ENCODE measurements around the gene COL16A1.

DNA sequence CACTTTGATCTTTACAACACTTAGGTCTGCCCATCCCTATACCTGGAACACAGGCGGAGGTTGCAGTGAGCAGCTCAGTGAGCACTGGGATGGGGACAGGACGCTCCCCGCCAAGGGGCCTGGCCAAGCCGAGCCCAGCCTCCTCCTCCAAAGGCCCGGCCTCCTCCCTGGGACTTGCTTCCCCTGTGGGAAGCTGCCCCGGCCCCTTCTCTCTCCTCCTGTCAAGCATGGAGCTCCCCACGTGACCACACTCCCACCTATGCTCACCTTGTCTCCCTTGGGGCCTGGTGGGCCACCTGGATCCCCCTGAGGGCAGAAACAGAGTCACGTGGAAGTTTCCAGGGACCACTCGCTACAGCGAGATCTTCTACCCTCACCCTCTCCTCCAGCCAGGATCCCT, 12.9 kb downstream of the COL16A1 start:
- TF ChIP-seq, protein P1, sequence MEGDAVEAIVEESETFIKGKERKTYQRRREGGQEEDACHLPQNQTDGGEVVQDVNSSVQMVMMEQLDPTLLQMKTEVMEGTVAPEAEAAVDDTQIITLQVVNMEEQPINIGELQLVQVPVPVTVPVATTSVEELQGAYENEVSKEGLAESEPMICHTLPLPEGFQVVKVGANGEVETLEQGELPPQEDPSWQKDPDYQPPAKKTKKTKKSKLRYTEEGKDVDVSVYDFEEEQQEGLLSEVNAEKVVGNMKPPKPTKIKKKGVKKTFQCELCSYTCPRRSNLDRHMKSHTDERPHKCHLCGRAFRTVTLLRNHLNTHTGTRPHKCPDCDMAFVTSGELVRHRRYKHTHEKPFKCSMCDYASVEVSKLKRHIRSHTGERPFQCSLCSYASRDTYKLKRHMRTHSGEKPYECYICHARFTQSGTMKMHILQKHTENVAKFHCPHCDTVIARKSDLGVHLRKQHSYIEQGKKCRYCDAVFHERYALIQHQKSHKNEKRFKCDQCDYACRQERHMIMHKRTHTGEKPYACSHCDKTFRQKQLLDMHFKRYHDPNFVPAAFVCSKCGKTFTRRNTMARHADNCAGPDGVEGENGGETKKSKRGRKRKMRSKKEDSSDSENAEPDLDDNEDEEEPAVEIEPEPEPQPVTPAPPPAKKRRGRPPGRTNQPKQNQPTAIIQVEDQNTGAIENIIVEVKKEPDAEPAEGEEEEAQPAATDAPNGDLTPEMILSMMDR (conservative IDR thresholded peaks at IDR 0.05 in 1 of 2, IDR thresholded peaks at IDR 0.05 in 1 of 2; ENCODE audit: extremely low read depth in 1 of 2, insufficient read depth in 1 of 2, low read depth in 1 of 2, low read length in 2 of 2), result no peak
- no peak for TF ChIP-seq EZH2 (IDR thresholded peaks at IDR 0.05; ENCODE audit: borderline replicate concordance, low read length)
